ENCODE measurements around the gene ARMH2. TPM values are rescaled to one million over a fixed set of nuclear protein-coding genes. Genes with fewer than 3 reads are reported as not detected.

Gene ARMH2
- total RNA-seq, 1 experiment from 2014 or later: not detected

DNA sequence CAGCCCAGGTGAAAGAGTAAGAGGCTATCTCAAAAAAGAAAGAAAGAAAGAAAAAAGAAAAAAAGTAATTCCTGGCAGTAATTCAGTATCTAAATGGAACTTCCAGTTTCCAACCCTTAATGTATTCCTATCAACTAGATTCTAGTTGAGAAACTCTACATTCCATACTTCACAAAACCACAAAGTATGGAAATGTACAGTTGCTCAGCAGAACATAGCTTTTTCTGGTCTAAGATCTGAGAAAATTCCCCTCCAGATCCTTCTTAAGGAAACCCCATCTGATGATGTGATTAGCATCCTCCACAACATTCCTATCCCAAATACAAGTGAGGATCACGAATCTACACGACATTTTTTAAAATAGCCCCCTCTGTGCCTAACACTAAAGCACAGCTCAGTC lies 3.6 kb downstream of the ARMH2 start:
- Histone ChIP-seq H4K91ac (ENCODE audit: insufficient read length, low read depth, low read length) (no peak overlapping the region), H3K27me3 (ENCODE audit: insufficient read depth, low read length) (no peaks in the 10 kb centered on the region), H4K8ac (replicated peaks; ENCODE audit: insufficient read length, low read depth, low read length) (no peak overlapping the region), H2BK12ac (ENCODE audit: insufficient read length, low read depth, low read length) (no peak overlapping the region), H2BK15ac (ENCODE audit: low read depth, low read length) (no peak overlapping the region), H3K79me1 (ENCODE audit: insufficient read depth, low read depth, low read length, poor library complexity, severe bottlenecking) (no peaks in the 10 kb centered on the region), H3K4me2 (ENCODE audit: insufficient read depth, insufficient read length, low read length) (no peak overlapping the region), H4K5ac (ENCODE audit: insufficient read length, low read depth, low read length) (no peak overlapping the region), H3K79me2 (ENCODE audit: insufficient read depth, low read length) (no peaks in the 10 kb centered on the region), H2BK20ac (ENCODE audit: low read depth, low read length, poor library complexity, severe bottlenecking) (no peak overlapping the region), H3T11ph (ENCODE audit: low read length) (no peak overlapping the region), H4K20me1 (ENCODE audit: control insufficient read depth, insufficient read depth, insufficient read length) (no peaks in the 10 kb centered on the region), H2AFZ (ENCODE audit: low read length) (no peak overlapping the region), H3K9ac (ENCODE audit: extremely low read depth, insufficient read length, low read length) (no peak overlapping the region), H2BK120ac (ENCODE audit: low read depth, low read length, poor library complexity, severe bottlenecking) (no peak overlapping the region), H3K23ac (ENCODE audit: insufficient read length, low read depth, low read length) (no peak overlapping the region), H3K14ac (ENCODE audit: insufficient read depth, low read length) (no peak overlapping the region), H3K9me3 (ENCODE audit: control insufficient read depth, low read depth, low read length) (no peaks in the 10 kb centered on the region), H3K18ac (ENCODE audit: insufficient read length, low read depth, low read length) (no peak overlapping the region), H3K4ac (ENCODE audit: low read depth, low read length) (no peak overlapping the region), H2AK5ac (ENCODE audit: insufficient read length, low read length) (no peak overlapping the region), H3K23me2 (ENCODE audit: insufficient read length, low read depth, low read length, poor library complexity, severe bottlenecking) (no peaks in the 10 kb centered on the region), H3K56ac (ENCODE audit: insufficient read length, low read depth, low read length) (no peak overlapping the region), H3K4me1 (ENCODE audit: insufficient read depth, low read length) (peaks cover 5% of the 10 kb centered on the region), H2BK5ac (ENCODE audit: insufficient read length, low read length) (no peak overlapping the region), H3K27ac (ENCODE audit: insufficient read length, low read depth, low read length) (no peak overlapping the region)
- Mint-ChIP-seq H3K36me3 (ENCODE audit: insufficient read depth in 1 of 3, low read depth in 3 of 3) (peaks cover 0 to 4% (median 3%) of the 10 kb centered on the region in 3 experiments; a peak in 1 of 7 replicates), H3K27me3 (ENCODE audit: low read depth) (no peaks in the 10 kb centered on the region), H3K4me1 (peaks cover 13 to 15% of the 10 kb centered on the region in 2 experiments), H3K27ac (no peak overlapping the region), H3K9me3 (no peaks in the 10 kb centered on the region), H3K4me3 (no peak overlapping the region)
- TF ChIP-seq CTCF (conservative IDR thresholded peaks at IDR 0.05): no peak
- no peak for DNase-seq
- no CpG with 5 or more reads among the region's 2 CpGs for WGBS (ENCODE audit: extremely low coverage, insufficient read length, low lambda C conversion rate)
